Smooth muscle cell (in vitro differentiated cells): Measurements from ENCODE around the gene KIF26B. TPM values are rescaled to one million over a fixed set of nuclear protein-coding genes. Genes with fewer than 3 reads are reported as not detected.

ENCODE experiments used
- DNase-seq: peaks from one replicate; lab custom pipeline; 2025; ENCODE audit not compliant: unreplicated experiment; lab: John Stamatoyannopoulos, UW
- H2AFZ ChIP-seq: fragments of 200-600 bp; sonication (generic); 2 replicates; pipeline ENCODE4 v1.6.0; 2016; ENCODE audit warnings: antibody characterized with exemption, low read depth, mild to moderate bottlenecking
- H3F3A ChIP-seq: fragments of 200-600 bp; sonication (generic); 2 replicates; pipeline ENCODE4 v1.6.0; 2017; ENCODE audit warnings: antibody characterized with exemption, low read depth
- H3K27ac ChIP-seq: fragments of 200-600 bp; sonication (generic); 2 replicates; pipeline ENCODE4 v1.5.1; 2016; ENCODE audit warnings: low read depth, mild to moderate bottlenecking
- H3K27me3 ChIP-seq: fragments of 200-600 bp; sonication (generic); 2 replicates; pipeline ENCODE4 v1.6.1; 2016; ENCODE audit warnings: low read depth, mild to moderate bottlenecking
- H3K36me3 ChIP-seq: fragments of 200-600 bp; sonication (generic); 2 replicates; pipeline ENCODE4 v1.5.1; 2016; ENCODE audit warnings: low read depth
- H3K4me1 ChIP-seq: fragments of 200-600 bp; sonication (generic); 2 replicates; pipeline ENCODE4 v1.5.1; 2016; ENCODE audit warnings: low read depth
- H3K4me2 ChIP-seq: fragments of 200-600 bp; sonication (generic); 2 replicates; pipeline ENCODE4 v1.6.0; 2016; ENCODE audit warnings: mild to moderate bottlenecking
- H3K4me3 ChIP-seq: fragments of 200-600 bp; sonication (generic); 2 replicates; pipeline ENCODE4 v1.5.1; 2016; ENCODE audit warnings: mild to moderate bottlenecking
- H3K79me2 ChIP-seq: fragments of 200-600 bp; sonication (generic); 2 replicates; pipeline ENCODE4 v1.6.0; 2016; ENCODE audit warnings: low read depth, mild to moderate bottlenecking
- H3K9ac ChIP-seq: fragments of 200-600 bp; sonication (generic); 2 replicates; pipeline ENCODE4 v1.6.0; 2016; ENCODE audit warnings: low read depth
- H3K9me3 ChIP-seq: fragments of 200-600 bp; sonication (generic); replicated peaks from 2 replicates; pipeline ENCODE4 v1.5.1; 2016; ENCODE audit warnings: low read depth
- H4K20me1 ChIP-seq: fragments of 200-600 bp; sonication (generic); 2 replicates; pipeline ENCODE4 v1.6.0; 2016; ENCODE audit warnings: low read depth
- WGBS: methylation state at CpG from one replicate; pipeline ENCODE4 v1.1.7; 2016; ENCODE audit warnings: low lambda C conversion rate; 5-methylcytosine and 5-hydroxymethylcytosine counted together
- polyA plus RNA-seq: library from polyadenylated mRNA; unstranded; fragments of >200 nt; fragmentation: Nextera tagmentation; extraction: Ambion mirVana; gene quantifications from 2 replicates; pipeline ENCODE4 v1.2.1, GENCODE V29; 2016
- total RNA-seq: library from RNA; depleted of rRNA; stranded (reverse); fragments of >200 nt; gene quantifications from 2 replicates; pipeline ENCODE4 v1.2.3, GENCODE V29; 2014
- TF ChIP-seq, protein P1 (sequence below): fragments of 200-600 bp; sonication (generic); IDR thresholded peaks from 2 replicates; pipeline ENCODE4 v1.5.1; 2017; ENCODE audit warnings: borderline replicate concordance, mild to moderate bottlenecking, antibody characterized with exemption; ENCODE audit not compliant: insufficient read depth, poor library complexity, severe bottlenecking

Gene KIF26B
- total and polyA plus RNA-seq, 2 experiments from 2014 or later = 24.9 to 43.3 TPM

GRCh38 chr1:245542365-245542764 lies 387.6 kb downstream of the KIF26B start:
- H3K4me1 ChIP-seq = no peaks in the 10 kb centered on the region
- DNase-seq = no peak
- 98% methylated on average over 6 of the region's 6 CpGs for WGBS
- peaks cover 37% of the 10 kb centered on the region for H4K20me1 ChIP-seq
- no peaks in the 10 kb centered on the region for H3K9me3 ChIP-seq
- no peak overlapping the region for H2AFZ ChIP-seq
- H3K4me3 ChIP-seq = no peak overlapping the region
- H3K4me2 ChIP-seq = no peak overlapping the region
- H3K79me2 ChIP-seq = peaks cover 4% of the 10 kb centered on the region
- TF ChIP-seq, protein P1, sequence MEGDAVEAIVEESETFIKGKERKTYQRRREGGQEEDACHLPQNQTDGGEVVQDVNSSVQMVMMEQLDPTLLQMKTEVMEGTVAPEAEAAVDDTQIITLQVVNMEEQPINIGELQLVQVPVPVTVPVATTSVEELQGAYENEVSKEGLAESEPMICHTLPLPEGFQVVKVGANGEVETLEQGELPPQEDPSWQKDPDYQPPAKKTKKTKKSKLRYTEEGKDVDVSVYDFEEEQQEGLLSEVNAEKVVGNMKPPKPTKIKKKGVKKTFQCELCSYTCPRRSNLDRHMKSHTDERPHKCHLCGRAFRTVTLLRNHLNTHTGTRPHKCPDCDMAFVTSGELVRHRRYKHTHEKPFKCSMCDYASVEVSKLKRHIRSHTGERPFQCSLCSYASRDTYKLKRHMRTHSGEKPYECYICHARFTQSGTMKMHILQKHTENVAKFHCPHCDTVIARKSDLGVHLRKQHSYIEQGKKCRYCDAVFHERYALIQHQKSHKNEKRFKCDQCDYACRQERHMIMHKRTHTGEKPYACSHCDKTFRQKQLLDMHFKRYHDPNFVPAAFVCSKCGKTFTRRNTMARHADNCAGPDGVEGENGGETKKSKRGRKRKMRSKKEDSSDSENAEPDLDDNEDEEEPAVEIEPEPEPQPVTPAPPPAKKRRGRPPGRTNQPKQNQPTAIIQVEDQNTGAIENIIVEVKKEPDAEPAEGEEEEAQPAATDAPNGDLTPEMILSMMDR = no peak
- H3K27me3 ChIP-seq = no peaks in the 10 kb centered on the region
- no peaks in the 10 kb centered on the region for H3F3A ChIP-seq
- no peaks in the 10 kb centered on the region for H3K36me3 ChIP-seq
- H3K27ac ChIP-seq = no peak overlapping the region
- H3K9ac ChIP-seq = no peak overlapping the region

- DNase-seq = no peak
- TF ChIP-seq, protein P1 = no peak
- H3K36me3 ChIP-seq = no peaks in the 10 kb centered on the region
- H2AFZ ChIP-seq = no peak overlapping the region
- H3K27me3 ChIP-seq = no peaks in the 10 kb centered on the region
- no peak overlapping the region for H3K27ac ChIP-seq
- H3K4me3 ChIP-seq = no peak overlapping the region
- H3K9ac ChIP-seq = no peak overlapping the region
- H3K79me2 ChIP-seq = peaks cover 4% of the 10 kb centered on the region
- H3K4me1 ChIP-seq = no peaks in the 10 kb centered on the region
- no peak overlapping the region for H3K4me2 ChIP-seq
- WGBS = 97% methylated on average over 5 of the region's 5 CpGs
- H4K20me1 ChIP-seq = peaks cover 18% of the 10 kb centered on the region
- no peaks in the 10 kb centered on the region for H3F3A ChIP-seq
- no peaks in the 10 kb centered on the region for H3K9me3 ChIP-seq
Measured at GRCh38 chr1:245544236-245544635, 389.5 kb downstream of the KIF26B start.

DNA sequence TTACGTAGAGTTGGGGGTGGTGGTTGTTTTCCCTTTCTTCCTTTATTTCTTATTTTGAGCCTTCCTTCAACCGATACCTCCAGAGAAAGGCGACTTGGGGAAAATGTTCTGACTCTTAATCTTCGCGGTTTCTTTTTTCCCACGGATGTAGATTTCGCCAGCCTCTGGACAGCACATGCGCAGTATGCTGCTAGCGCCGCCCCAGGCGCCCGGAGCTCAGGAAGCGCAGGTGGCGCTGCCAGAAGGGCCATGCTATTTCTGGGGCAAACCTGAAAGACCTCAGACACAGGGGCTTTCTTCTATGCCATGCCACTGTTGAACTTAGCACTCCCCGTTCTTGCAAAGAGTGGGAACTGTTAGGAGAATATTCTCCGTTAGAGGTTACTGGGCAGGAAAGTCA lies 392.1 kb downstream of the KIF26B start:
- Histone ChIP-seq H2AFZ (no peak overlapping the region), H3K79me2 (peaks cover 4% of the 10 kb centered on the region), H3K36me3 (no peaks in the 10 kb centered on the region), H3F3A (no peaks in the 10 kb centered on the region), H3K4me2 (no peak overlapping the region), H3K4me3 (no peak overlapping the region), H3K9ac (no peak overlapping the region), H3K4me1 (peaks cover 6% of the 10 kb centered on the region), H3K9me3 (no peaks in the 10 kb centered on the region), H3K27ac (no peak overlapping the region), H4K20me1 (peaks cover 13% of the 10 kb centered on the region), H3K27me3 (no peaks in the 10 kb centered on the region)
- 98% methylated on average over 16 of the region's 16 CpGs for WGBS
- TF ChIP-seq, protein P1 = no peak
- DNase-seq = no peak

DNA sequence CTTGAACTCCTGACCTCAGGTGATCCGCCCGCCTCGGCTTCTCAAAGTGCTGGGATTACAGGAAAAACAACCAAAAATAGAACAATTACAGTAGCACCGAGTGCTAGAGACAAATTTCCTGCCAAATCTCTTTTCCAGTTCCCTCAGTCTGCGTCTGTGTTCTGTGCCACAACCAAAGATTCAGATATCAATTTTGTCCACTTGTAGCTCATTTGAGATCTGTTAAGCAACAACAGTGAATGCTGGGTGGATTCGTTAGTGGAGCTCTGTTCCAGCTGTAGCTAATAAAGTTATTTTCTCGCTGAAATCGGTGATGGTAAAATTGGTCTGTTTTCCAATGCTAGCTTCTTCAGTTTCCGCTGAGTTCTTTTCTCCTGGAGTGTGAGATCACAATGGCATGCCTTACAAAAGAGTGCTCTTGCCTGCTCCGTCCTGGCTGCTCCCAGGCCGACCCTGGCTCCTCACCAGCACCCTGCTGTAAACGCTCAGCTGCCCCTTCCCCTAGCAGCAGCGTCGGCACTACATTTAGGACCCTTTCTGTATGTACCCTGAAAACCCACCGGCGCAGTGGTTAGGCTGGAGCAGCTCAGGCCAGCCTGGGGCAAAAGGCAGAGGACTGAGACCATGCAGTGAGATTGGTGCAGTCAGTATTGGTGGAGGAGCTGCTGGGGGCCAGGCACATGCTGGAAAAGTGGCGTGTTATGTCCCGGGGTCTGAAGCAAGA lies 395.4 kb downstream of the KIF26B start:
- Histone ChIP-seq H3K9me3 (no peaks in the 10 kb centered on the region), H2AFZ (no peak overlapping the region), H3K27me3 (no peaks in the 10 kb centered on the region), H3K4me1 (peaks cover 6% of the 10 kb centered on the region), H3K4me2 (no peak overlapping the region), H3K36me3 (no peaks in the 10 kb centered on the region), H3K79me2 (peaks cover 7% of the 10 kb centered on the region), H3K27ac (no peak overlapping the region), H3K9ac (no peak overlapping the region), H3K4me3 (no peak overlapping the region), H3F3A (no peaks in the 10 kb centered on the region), H4K20me1 (peaks cover 39% of the 10 kb centered on the region)
- 86% methylated on average over 18 of the region's 18 CpGs for WGBS
- TF ChIP-seq, protein P1 = no peak
- no peak for DNase-seq
